Muscle of arm (tissue), 12 donors: ENCODE measurements around the gene PITPNM1. TPM values are rescaled to one million over a fixed set of nuclear protein-coding genes. Genes with fewer than 3 reads are reported as not detected.
"Not testable (repeated sequence)": the region's sequence is repeated elsewhere in the genome, so short reads cannot be mapped to it uniquely, and the experiment has no call there.

Source experiments
- DNase-seq: peaks from one replicate; pipeline ENCODE4 v3.0.0-alpha.2; 2013
- polyA plus RNA-seq, 12 donors: library from polyadenylated mRNA; unstranded; fragments of 120-200 nt; gene quantifications; one replicate each; pipeline ENCODE4 v1.2.1, GENCODE V29; 2013; ENCODE audit not compliant: insufficient read length in 12 of 12

PITPNM1 gene
- polyA plus RNA-seq, 12 donors, result 4.7 to 52.6 (median 6.4) TPM; not detected in 1

DNA sequence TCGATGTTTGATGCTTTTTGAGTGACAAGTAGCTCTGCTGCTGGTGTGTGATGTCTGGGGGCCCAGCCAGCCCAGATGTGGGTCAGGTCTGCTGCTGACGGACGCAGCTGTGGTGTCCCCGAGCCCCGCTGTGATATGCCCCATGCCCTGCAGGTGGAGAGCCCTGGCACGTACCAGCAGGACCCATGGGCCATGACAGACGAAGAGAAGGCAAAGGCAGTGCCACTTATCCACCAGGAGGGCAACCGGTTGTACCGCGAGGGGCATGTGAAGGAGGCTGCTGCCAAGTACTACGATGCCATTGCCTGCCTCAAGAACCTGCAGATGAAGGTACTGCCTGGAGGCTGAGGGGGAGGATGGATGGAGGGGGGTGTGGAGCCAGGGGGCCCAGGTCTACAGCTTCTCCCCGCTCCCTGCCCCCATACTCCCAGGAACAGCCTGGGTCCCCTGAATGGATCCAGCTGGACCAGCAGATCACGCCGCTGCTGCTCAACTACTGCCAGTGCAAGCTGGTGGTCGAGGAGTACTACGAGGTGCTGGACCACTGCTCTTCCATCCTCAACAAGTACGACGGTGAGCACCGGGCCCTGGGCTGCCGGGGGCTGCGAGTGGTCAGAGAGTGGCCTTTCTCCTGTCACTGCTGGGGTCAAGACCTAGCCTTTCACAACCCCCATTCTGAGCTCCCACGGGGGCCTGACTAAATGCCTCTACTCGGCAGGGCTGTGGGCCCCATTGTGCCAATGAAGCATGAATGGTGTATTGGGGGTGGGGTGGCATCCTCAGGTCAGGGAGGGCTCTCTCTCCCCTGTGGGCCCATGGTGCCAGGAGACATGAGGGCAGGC is 15.1 kb downstream of the PITPNM1 start:
- no peak for DNase-seq

DNA sequence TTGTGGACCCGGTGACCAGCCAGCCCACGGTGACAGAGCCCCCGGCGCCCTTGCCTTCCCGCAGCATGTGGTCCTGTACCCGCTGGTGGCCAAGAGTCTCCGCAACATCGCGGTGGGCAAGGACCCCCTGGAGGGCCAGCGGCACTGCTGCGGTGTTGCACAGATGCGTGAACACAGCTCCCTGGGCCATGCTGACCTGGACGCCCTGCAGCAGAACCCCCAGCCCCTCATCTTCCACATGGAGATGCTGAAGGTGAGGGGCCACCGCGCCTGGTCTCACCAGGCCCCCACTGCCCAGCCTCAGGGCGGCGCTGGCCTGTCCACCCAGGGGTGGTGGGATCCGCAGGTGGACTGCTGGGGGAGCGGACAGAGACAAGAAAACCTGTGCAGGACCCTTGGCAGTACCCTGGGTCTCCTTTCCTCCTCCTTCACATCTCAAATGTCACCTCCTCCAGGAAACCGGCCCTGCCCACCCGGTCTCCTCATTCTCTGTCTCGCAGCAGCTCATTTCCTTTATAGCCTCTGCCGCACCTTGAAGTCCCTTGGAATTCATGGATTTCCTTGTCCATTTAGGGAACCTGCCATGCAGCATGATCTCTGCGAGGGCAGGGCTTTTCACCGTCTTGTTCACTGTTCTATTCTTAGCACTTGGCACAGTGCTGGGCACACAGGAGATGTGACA is 15.8 kb downstream of the PITPNM1 start:
- no peak for DNase-seq

DNA sequence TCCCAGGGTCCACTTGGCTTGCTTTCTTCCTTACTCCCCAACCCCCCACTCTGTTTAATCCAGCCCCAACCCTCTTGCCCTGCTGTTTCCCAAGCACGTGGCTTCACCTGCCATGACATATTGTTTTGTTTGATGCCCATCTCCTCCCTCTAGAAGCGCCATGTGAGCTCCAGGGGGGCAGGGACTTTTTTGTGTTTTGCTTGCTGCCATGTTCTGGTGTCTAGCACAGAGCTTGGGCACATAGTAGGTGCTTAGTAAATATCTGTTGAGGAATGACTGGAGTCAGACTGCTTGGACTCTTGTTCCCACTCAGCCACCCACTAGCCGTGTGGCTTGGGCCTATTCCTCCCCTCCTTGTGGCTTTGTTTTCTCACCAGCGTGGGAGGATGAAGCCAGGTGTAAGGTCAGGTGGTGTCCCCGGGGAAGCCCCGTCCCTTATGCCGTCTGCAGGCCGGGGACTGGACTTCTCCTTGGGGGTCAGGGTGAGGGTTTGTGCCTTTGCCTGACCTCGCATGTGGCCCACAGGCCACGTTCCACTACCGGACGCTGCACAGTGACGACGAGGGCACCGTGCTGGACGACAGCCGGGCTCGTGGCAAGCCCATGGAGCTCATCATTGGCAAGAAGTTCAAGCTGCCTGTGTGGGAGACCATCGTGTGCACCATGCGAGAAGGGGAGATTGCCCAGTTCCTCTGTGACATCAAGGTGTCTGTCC is 18.5 kb downstream of the PITPNM1 start:
- no peak for DNase-seq

GRCh38 chr11:67485873-67486361 is 19.2 kb downstream of the PITPNM1 start:
- DNase-seq, result not testable (repeated sequence)

- DNase-seq, result no peak
Observed at GRCh38 chr11:67484847-67485311, 20.3 kb downstream of the PITPNM1 start.

DNA sequence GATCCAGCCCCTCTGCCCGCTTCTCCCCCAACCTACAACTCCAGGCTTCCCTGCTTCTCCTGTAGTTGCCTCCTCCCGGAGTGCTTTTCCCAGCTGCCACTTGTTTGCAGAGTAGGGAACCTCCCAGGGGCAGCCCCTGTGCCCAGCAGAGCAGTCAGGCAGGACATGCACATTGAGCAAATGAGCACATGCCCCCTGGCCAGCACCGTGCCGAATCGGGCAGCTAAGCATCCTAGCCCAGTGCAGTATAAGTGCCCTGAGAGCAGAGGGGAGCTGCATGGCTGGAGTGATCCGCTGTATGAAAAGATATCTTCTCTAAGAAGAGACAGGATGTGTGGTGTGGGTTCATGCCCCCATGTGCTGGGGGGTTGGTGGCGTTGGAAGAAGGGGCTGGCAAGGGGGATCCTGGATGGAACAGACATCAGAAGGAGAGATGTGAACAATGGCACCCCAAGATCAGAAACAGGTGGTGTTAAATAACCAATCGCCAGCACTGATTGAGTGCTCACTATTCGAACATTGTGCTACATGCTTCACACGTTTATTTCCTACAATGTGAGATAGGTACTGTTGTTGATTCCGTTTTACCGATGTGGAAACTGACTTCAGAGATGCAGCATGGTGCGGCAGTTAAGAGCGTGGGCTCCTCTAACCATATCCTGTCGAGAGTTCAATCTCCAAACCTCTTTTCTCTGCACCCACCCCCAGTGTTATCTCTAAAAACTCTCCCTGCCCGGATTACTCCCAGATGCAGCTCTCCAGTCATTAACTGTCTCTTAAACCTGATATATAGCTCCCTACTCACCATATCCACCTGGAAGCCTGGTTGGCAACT is 21.1 kb downstream of the PITPNM1 start:
- DNase-seq, result no peak

- DNase-seq, result peak; percentile 99
Observed at GRCh38 chr11:67482827-67483798, 22.1 kb downstream of the PITPNM1 start, which contains the start of gene AIP. Gene AIP, plus strand, starts transcription at chr11:67483026. Its CDS starts 133 bp downstream, at chr11:67483159.

DNA sequence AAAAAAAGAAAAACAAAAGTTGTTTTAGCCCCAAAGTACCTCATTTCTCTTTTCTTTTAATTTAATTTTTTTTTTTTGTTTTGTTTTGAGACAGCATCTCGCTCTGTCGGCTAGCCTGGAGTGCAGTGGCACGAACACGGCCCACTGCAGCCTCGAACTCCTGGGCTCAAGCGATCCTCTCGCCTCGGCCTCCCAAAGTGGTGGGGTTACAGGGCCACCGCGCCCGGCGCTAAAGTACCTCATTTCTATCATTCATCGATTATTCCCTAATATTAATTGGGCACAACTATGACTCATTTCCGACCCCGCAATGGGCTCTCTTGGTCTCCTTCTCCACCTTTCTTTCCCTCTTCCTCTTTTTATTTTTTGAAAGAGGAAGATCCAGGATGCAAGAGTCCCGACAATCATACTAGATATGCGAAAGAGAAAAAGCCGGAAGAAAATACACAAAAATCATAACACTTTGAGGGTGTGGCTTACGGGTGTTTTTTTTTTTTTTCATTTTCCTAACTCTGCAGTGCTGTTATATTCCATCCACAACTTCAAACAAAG is 22.8 kb downstream of the PITPNM1 start:
- DNase-seq, result no peak

- DNase-seq, result not testable (repeated sequence)
Observed at GRCh38 chr11:67477344-67478050, 27.7 kb downstream of the PITPNM1 start.

DNA sequence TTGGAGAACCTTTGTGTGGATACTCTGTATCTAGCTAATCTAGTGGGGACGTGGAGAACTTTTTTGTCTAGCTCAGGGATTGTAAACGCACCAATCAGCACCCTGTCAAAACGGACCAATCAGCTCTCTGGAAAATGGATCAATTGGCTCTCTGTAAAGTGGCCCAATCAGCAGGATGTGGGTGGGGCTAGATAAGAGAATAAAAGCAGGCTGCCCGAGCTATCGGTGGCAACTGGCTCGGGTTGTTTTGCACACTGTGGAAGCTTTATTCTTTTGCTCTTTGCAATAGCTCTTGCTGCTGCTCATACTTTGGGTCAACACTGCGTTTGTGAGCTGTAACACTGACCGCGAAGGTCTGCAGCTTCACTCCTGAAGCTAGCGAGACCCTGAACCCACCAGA is 28.5 kb downstream of the PITPNM1 start:
- DNase-seq, result not testable (repeated sequence)

DNA sequence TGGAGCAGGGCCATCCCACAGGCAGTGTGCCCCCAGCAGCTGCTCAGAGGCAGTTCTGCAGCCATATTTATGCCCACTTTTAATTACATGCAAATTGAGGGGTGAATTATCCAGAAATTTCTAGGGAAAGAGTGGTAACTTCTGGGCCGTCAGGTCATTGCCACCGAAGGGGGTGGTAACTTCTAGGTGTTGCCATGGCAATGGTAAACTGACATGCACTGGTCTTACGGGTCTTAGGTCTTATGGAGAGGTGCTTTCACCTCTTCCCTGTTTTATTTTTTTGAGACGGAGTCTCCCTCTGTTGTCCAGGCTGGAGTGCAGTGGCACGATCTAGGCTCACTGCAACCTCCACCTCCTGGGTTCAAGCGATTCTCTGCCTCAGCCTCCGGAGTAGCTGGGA is 32.3 kb downstream of the PITPNM1 start:
- no peak for DNase-seq

DNA sequence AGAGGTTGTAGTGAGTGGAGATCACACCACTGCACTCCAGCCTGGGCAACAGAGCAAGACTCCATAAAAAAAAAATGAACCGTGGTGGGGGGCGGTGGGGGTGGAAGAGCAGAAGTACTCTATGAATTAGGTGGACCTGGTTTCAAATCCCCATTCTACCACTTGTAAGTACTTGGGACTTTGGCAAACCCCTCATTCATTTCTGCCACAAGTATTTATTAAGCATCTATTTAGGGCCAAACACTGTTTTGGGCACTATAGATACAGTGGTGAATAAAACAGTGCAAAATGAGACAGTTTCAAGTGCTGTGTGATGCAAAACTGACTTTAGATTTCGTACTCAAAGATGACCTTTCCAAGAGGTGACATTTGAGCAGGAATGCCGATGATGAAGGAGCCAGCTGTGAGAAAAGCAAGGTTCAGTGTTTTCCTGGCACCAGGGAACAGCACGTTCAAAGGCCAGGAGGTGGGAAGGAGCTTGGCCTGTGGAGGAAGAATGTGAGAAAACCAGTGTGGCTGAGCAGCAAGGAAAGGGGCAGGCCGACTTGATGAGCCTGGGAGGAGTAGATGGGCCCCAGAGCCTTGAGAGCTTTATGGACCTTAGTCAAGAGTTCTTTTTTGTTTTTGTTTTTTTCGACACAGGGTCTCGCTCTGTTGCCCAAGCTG is 34.7 kb downstream of the PITPNM1 start:
- DNase-seq, result no peak

DNA sequence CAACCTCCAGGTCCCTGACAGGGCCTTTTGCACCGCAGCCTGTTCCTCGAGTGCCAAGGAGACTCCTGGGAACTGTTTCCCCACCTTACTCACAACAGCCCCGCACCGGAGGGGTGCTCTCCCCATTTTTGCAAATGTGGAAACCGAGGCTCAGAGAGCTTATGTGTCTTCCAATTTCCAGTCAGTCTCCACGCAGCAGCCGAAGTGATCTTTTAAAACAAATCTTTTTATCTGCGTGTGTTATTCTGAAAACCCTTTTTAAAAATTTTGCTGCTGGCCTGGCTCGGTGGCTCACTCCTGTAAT is 35.7 kb downstream of the PITPNM1 start:
- no peak for DNase-seq

DNA sequence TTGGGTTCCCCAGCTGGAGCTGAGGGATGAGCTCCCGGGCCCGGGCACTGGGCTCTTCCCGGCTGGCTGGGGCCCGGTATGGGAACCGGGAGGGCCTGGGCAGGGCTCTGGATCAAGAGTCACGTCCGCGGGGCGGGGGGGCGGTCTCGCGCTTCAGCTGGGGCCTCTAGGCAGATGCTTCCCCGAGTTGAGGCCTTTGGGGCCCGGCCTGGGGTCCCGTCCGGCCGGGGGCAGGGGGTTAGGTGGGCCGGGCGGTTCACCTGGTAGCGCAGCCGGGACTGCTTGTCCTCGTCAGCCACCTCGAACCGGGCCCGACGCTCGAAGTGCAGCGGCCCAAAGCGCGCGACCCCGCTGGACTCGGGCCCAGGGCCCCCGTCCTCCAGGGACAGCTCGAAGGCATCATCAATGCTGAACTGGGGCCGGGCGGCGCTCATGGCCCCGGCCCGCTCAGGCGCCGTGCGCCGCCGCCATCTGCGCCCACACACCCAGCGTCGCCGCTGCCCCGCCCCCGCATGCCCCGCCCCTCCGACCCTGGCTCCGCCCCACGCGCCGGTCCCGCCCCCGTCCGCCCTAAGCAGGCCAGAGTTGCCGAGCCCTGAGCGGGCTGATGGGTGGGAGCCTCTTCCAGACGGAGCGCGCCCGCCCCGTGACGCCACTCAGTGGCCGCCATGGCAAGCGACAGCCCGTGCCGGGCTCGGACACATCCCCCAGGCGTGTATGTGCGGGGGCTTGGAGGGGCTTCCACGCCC is 36.2 kb downstream of the PITPNM1 start, which contains the start of gene TMEM134:
TMEM134 (minus strand) TSS at position 493 of the 749 bp plus-strand sequence; CDS start at position 434, 59 bp downstream.
- DNase-seq, result peak; percentile 91

DNA sequence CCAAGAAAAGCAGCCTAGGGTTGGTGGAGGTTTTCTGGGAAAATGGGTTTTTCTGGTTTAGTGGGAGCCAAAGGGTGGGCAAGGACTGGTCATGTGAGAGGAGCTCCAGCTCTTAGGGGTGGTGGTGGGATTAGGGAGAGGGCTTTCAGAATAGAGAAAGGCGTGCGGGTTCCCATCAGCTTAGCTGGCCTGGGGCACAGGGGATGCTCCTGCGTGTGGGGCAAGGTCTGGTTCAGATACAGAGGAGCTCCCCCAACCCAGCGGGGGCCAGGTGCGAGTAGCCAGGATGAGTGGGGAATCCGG is 36.8 kb downstream of the PITPNM1 start:
- DNase-seq, result no peak

DNA sequence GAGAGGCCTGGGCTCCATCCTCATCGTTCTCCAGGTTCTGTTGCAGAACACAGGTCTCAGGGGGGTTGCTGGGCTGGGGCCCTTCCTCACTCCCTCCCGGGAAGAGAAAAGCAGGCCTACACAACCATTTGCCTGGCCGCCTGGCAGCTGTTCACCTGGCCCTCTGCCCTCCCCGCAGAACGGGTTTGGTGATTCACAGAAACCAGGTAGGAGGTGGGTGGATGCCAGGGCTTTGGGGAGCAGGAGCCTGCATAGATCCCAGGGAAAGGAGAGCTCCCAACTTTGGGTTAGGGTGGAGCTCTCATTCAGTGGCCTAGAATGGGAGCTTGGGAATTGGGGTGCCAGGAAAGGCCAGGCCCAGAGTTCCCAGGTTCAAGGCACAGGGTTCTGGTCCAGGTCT is 37.1 kb downstream of the PITPNM1 start:
- no peak for DNase-seq

DNA sequence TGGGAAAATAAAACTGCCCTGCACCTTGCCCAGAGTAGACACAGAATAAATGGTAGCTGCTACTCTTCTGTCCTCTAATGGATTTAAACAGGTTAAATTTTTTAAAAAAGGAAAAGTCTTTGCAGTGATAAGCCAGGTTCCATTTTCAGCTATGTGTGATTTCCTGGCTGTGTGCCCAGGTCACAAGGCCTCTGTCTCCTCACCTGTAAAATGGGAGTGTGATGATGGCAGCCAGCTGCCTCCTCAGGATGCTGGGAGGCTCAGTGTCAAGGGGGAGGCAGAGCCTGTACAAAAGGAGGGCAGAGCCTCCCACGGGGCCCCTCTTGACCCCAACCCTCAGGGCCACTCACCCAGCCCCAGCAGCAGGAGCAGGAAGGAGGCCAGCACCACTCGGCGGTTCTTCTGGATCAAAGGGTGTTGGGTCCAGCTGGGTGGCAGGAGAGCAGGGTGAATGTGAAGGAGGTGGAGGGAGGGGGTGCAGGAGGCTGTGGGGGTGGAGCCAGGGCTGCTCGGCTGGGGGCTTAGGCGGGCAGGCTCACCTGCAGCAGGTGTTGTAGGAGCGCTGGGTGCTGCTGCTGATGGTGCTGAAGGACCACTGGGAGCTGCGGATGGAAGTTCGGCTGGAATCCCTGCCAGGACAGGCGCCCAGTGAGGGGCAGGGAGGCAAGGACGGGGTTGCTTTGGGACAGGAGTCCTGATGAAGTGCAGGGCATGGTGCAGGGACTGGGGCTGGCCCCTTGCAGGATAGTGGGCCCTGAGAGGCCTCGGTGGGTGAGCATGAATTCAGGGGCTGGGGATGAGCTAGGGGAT is 38.0 kb downstream of the PITPNM1 start:
- no peak for DNase-seq
